Esophagus muscularis mucosa (tissue), 4 donors: ENCODE results near the gene TBC1D14.

Experiments used
- CTCF ChIP-seq, 3 experiments: fragments of 200-600 bp in 2 of 3; fragments of 450-650 bp in 1 of 3; sonication (generic) in 2 of 3; IDR thresholded peaks; one replicate each; pipeline ENCODE4 v1.5.1; 2017 to 2019; ENCODE audit warnings: antibody characterized with exemption in 3 of 3, mild to moderate bottlenecking in 2 of 3, moderate library complexity in 1 of 3
- EP300 ChIP-seq: sonication (generic); formaldehyde crosslinking; IDR thresholded peaks from one replicate; pipeline ENCODE4 v1.6.1; 2017; ENCODE audit warnings: antibody characterized with exemption
- POLR2A ChIP-seq: fragments of 450-650 bp; IDR thresholded peaks from one replicate; pipeline ENCODE4 v1.6.1; 2017; ENCODE audit warnings: antibody characterized with exemption, moderate library complexity, mild to moderate bottlenecking, low read depth
- POLR2AphosphoS5 ChIP-seq, 2 donors: sonication (generic); formaldehyde crosslinking; IDR thresholded peaks; one replicate each; pipeline ENCODE4 v1.6.1; 2017; ENCODE audit warnings: antibody characterized with exemption in 2 of 2

- TF ChIP-seq CTCF (IDR thresholded peaks at IDR 0.05) = no peak
- TF ChIP-seq POLR2AphosphoS5 (IDR thresholded peaks at IDR 0.05) = no peak
- TF ChIP-seq EP300 = no peak
- TF ChIP-seq POLR2A = no peak
Measured at GRCh38 chr4:7059662-7060061, 150.0 kb downstream of the TBC1D14 start.
